ENCODE measurements around the gene MMRN1.

Gene MMRN1

DNA sequence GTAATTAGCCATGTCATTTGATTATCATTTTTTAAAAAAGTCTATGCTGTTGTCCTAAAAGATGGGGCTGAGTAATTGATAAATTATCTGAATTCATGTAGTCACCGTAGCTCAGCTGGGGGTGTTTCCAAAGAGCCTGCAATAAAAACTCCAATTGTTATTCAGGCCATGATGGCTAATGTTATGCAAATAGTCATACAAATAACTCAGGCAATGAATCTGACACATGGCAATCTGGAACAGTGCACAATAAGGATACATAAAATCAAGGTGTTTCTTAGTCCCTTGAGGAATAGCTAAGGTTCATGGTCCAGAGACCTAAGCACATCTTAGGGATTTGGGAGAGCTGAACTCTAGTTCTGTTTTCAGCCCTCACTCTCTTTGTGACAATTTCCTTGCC lies 15.2 kb downstream of the MMRN1 start:
- no peak for DNase-seq

- DNase-seq, result no peak
These were observed 19.0 kb downstream of the MMRN1 start for GRCh38 chr4:89913623-89914022.

DNA sequence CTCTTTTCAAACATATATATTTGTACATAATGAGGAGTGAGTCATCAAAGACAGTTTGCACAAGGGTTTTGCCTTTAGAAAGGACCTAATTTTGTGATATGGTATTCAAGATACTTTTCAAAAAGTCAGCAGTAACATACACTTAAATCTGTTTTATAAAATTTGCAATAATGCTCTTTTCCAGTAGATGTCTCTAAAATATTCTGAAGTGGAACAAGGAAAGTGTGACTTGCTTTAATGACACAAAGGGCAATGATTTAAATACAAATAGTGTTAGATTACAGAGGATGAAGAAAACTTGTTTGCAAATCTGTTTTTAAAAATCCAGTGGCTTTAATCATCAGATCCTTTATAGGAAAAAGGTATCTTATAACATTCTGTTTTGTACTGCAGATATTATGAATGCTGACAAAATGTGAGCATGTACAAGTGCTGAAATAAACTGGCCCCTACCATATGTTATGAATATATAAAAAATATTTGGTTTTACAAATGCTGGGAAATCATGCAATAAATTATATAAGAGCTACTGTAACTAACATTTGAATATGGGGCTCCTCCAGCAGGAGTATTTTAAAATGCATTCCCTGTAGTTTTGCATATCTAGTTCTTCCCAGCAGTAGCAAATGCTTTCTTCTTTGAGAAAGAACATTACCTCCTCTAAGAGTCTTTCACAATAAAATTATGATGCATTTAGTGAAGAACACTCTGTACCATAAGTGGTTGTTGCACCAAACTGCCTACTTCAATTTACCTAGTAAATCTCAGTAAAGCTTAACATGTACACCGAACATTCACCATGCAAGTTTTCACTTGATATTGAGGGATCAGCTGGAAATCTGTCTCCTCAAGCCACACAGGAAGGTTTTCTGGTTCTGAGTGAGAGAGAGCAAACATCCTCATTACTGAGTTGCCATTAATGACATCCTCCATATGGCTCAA lies 20.2 kb downstream of the MMRN1 start:
- no peak for DNase-seq

GRCh38 chr4:89915937-89916336 lies 21.3 kb downstream of the MMRN1 start:
- DNase-seq, result no peak

DNA sequence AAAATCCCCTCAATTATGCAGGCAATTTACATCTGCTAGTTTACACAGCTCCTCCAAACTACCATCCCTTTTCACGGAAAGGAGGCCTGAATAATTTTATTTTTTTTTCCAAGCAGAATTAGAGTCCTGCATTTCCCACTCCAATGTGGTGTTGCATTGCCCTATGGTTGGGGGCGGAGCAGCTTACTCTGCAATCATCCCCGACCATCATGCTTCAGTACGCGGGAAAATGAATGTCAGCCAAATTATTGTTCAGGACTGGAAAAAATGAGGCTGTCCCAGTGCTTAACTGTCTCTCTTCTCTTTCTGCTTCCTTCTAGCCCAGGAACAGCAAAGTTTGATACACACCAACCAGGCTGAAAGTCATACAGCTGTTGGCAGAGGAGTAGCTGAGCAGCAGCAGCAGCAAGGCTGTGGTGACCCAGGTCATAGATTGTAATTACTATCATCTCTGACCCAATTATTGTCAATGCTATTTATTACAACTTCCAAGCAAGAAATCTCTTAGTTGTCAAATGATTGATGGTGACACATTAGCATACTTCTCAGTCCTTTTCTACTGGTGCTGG lies 28.3 kb downstream of the MMRN1 start:
- no peak for DNase-seq

DNA sequence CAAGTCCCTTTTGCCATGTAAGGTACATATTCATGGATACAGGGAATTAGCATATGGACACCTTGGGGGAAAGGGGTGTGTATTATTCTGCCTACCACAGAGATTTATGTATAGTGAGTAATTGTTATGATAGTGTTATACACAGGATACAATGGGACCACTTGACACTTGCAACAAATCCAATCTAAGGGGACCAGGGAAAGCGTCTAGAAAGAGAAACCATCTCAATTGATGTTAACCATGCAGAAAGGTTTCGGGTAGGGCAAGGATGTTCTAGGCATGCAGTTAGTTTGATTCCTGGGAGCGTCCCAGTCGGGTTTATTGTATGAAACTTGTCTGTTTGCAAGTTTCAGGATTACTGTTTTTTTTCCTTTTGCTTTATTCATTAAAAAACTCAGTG lies 34.2 kb downstream of the MMRN1 start:
- DNase-seq, result no peak

GRCh38 chr4:89929425-89930159 lies 34.9 kb downstream of the MMRN1 start:
- no peak for DNase-seq

DNA sequence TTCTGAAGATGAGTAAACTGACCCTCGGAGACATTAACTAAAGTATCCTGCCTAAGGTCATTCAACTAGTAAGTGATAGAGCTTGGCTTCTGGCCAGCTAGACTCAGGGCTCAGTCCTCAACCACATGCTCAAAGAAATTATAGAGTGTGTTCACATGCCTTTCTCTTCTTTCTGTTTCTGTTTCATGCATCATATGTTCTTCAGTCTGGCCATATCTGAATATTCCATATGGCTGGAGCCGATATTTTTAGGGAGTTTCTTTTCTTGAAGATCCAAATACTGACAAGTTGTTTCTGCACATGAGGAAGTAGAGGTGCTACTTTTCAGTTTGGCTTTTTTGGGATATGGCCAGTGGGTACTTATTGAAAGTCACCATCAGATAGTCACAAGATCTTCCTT lies 44.9 kb downstream of the MMRN1 start:
- no peak for DNase-seq

- DNase-seq, result no peak
These were observed 45.3 kb downstream of the MMRN1 start for GRCh38 chr4:89939994-89940393.

DNA sequence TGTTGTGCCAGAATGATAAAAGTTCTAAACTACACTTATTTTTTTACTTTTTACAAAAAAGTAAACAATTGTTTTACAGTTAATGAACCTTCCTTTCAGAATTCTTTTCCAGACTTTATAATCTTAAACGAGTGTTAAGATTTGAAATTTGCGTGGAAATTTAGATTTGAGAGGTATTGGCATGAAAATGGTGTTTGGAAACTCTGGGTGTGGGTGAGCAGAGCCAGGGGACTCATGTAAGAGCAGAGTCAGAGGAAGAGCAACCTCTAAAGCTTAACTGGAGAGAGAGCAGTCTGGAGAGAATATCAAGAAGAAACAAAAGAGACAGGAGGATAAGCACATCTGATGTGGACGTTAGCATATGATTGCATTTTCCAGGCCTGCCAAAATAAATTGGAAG lies 48.2 kb downstream of the MMRN1 start:
- no peak for DNase-seq

DNA sequence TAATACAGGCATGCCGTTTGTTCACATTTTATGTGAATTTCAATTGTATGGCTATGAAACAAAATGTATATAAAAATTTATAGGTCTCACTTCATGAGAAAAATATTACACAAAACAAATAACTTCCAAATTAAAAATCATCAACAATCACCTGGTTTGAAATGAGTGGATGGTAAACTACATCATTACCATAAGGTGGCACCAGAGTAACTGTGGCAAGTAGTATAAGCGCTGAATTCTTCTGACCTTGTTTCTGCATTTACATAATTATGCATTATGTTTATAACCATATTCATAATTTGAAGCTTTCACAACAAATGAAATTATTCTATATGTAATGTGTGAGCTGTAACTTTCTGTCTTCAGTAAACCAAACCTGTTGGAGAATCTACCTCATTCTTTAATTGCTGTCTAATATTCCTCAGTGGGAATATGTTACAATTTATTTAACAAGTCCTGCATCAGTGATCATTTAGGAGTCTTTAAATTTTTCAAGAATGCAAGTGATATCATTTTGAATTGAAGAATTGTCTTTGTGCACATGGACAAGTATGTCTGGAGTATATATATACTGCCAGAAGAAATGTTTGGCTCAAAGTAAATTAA lies 55.2 kb downstream of the MMRN1 start:
- no peak for DNase-seq

- no peak for DNase-seq
These were observed 57.8 kb downstream of the MMRN1 start for GRCh38 chr4:89952458-89952857.

GRCh38 chr4:89954906-89955695 lies 60.4 kb downstream of the MMRN1 start:
- DNase-seq, result no peak

DNA sequence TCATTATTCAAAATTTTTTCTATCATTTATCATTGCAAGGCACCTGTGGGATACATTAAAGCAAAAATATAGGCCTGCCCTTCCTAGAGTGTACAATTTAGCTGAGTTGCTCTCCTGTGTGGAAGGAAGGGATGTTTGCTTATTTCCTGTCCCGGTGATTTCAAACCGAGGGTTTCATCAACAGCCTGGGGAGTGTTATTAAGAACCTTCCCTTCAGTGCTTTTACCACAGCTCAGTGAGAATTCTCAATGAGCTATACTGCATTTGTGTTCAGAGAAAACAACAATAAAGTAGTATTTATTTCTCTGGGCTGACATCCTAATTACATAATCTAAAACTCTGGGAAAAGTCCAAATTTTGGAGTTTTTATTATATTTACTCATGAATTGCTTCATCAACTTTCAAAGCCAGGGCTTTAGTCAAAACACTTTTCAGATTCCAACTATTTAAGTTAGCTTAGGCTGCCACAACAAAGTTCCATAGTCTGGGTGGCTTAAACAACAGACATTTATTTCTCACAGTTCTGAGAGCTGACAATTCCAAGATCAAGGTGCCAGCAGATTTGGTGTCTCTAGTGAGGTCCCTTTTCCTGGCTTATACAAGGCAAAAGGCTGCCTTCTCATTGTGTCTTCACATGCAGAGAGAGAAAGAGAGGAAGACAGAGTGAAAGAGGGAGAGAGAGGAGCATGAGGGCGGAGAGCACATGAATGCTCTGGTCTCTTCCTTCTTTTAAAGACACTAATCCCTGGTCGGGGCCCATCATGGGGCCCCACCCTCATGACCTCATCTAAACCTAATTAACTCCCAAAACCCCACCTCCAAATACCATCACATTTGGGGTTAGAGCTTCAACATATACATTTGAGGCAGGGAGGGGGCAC lies 62.6 kb downstream of the MMRN1 start:
- DNase-seq, result no peak

DNA sequence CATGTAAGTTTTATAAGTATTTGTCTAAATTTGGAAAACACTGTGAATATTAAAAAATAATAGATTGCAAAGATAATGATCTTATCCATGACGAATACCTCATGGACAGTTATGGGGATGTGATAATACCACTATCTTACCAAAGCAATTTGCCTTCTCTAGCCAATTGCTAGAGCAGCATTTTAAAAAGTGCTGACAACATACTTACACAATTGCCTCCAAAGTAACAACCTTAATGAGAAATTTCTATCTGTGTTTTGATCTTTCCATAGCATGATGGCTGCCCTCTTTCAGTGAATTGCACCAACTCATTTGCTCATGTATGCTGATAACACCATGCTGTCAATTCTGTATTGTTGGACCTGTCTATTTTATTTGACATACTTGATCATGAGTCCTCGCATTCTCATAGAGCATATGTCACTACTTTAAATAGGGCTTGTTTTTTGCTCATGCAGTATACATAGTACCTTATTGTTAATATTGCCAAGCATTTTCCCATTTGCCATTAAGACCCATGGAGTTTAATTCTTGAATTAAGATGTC lies 87.2 kb downstream of the MMRN1 start:
- DNase-seq, result no peak

DNA sequence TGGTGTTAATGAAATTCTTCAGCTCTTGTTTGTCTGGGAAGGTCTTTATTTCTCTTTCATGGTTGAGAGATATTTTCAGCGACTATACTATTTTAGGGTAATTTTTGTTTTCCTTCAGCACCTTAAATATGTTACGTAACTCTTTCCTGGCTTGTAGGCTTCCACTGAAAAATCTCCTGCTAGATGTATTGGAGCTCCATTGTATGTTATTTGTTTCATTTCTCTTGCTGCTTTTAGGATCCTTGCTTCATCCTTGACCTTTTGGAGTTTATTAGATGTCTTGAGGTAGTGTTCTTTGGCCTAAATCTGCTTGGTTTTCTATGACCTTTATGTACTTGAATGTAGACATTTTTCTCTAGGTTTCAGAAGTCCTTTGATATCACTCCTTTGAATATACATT lies 93.6 kb downstream of the MMRN1 start:
- DNase-seq, result no peak

- no peak for DNase-seq
These were observed 98.1 kb downstream of the MMRN1 start for GRCh38 chr4:89992744-89993143.

- no peak for DNase-seq
These were observed 99.7 kb downstream of the MMRN1 start for GRCh38 chr4:89994176-89994873.

DNA sequence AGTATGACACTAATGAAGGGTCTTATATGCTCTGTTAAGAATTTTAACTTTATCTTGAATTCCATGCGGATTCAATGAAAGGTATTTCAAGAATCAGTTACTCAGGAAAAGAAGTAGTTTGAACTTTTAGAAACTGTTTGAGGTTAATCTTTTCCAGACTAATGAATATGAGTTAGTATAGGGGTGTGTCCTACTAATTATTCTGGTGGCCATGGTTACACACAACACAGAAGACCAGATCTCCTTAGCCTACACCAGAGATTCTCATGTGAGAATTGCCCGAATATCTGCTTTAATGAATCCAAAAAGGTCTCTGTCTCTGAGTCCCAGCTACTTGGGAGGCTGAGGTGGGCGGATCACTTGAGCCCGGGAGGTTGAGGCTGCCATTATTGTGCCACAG lies 100.4 kb downstream of the MMRN1 start:
- DNase-seq, result no peak

GRCh38 chr4:89995814-89996213 lies 101.2 kb downstream of the MMRN1 start:
- DNase-seq, result no peak
